Thyroid gland (tissue), 4 donors: ENCODE results near the gene VSNL1.

Source experiments
- CTCF ChIP-seq, 6 experiments: fragments of 200-600 bp in 3 of 6; fragments of 450-650 bp in 3 of 6; sonication (generic) in 3 of 6; IDR thresholded peaks; one replicate each; pipeline ENCODE4 v1.5.1; 2016 to 2019; ENCODE audit warnings: antibody characterized with exemption in 6 of 6, mild to moderate bottlenecking in 2 of 6, inconsistent platforms in 1 of 6, moderate library complexity in 1 of 6
- POLR2A ChIP-seq, 2 donors: fragments of 450-650 bp; IDR thresholded peaks; one replicate each; pipeline ENCODE4 v1.6.1; 2017; ENCODE audit warnings: antibody characterized with exemption in 2 of 2, mild to moderate bottlenecking in 2 of 2, moderate library complexity in 1 of 2

- TF ChIP-seq CTCF (IDR thresholded peaks at IDR 0.05) (no peak), POLR2A (IDR thresholded peaks at IDR 0.05) (no peak)
These were observed 117.9 kb downstream of the VSNL1 start for GRCh38 chr2:17658251-17658843.
